CD4-positive, alpha-beta T cell treated with Interferon alpha-2 for 1 hour (primary cell): ENCODE results near the gene FZR1.

Source experiments
- DNase-seq, 2 donors: peaks; one replicate each; pipeline ENCODE4 v3.0.0-alpha.2; 2020 to 2022

Gene FZR1

DNA sequence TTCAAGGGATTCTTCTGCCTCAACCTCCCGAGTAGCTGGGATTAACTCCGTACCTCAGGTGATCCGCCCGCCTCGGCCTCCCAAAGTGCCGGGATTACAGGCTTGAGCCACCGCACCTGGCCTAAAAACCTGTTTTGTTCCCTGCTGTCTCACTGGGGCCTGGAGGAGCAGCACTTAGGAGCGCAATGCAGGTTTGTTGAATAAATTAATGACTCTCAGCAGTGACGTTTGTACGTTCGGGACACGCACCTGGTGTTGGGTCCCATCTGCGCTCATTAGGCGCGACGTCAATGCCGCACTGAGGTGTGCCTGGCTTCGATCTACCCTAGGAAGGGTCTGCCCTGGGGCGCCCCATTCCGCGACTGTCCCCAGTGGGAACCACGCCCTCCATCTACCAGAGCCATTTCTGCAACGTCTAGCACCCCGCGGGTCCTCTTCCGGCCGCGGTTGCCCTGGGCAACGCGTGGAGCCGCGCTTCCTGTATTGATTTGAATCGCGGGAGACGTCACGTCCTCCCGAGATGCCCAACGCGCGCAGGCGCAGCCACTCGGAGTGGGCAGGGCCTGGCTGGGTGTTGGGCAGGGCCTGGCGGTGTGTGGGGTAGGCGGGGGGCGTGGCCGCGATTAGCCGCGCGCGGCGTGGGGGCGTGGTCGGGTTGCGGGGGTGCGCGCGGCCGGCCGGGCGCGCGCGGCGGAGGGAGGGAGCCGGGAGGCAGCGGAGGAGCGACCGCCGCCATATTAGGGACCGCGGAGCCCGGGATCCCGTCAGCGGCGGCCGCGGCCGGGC is at the start of gene FZR1:
Gene FZR1, plus strand, starts transcription at position 714 of the 786 bp plus-strand sequence. CDS start 16,679 bp downstream, outside the sequence.
- peak; percentile 100 for DNase-seq

DNA sequence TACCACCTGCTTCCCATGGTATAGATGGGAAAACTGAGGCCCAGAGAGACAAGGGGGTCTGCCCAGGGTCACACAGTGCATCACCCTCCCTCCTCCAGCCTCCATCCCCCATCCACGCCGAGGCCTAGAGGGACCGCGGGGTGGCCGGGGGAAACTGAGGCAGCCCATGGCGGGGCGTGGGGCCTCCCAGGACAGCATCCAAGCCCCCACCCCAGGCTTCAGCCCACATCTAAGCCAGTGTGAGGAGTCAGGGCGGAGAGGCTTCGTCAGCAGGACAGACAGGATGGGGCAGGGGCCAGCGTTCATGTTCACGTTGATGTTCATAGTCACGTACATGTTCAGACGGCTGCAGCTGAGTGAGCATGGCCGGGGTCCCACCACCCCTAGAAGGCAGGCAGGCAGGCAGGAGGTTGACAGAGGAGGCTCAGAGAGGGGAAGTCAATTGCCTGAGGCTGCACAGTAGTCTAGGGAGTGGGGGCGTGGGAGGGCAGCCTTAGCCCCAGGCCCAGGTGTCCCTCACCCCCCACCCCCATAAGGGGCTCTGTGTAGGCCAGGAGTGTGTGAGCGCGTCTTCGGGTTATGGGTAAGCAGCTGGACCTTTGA is 49.1 kb upstream of the FZR1 start:
- DNase-seq: no peak

DNA sequence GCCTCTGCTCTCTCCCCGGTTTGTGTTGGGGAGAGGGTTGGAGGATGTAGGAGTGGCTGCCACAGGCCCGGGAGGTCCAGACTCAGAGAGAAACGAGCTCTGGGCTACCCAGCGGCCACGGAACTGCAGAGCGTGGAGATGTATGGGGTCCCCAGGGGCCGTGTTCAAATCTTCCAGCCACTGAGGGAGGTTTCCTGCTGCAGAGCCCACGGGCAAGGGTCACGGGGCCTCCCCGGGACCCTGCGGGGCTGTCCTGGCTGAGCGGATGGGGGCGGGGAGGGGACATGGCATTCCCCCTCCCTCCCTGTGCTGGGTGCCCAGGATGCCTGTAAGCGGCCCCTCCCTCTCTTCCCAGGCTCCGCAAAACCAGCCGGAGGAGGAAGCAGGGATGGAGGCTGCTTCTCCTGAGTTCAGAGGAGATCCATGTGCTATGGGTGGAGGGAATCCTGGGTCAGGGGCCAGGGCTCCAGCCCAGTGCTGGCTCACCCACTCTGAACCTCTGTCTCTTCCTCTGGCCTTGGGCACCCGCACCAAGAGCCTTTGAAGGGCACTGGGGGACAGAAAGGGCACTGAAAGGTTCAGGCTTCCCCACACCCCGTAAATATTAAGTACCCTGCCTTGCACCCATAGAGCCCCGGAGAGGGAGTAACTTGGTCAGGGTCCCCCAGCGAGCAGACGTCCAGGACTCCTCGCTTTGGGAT is 48.4 kb upstream of the FZR1 start:
- no peak for DNase-seq

DNA sequence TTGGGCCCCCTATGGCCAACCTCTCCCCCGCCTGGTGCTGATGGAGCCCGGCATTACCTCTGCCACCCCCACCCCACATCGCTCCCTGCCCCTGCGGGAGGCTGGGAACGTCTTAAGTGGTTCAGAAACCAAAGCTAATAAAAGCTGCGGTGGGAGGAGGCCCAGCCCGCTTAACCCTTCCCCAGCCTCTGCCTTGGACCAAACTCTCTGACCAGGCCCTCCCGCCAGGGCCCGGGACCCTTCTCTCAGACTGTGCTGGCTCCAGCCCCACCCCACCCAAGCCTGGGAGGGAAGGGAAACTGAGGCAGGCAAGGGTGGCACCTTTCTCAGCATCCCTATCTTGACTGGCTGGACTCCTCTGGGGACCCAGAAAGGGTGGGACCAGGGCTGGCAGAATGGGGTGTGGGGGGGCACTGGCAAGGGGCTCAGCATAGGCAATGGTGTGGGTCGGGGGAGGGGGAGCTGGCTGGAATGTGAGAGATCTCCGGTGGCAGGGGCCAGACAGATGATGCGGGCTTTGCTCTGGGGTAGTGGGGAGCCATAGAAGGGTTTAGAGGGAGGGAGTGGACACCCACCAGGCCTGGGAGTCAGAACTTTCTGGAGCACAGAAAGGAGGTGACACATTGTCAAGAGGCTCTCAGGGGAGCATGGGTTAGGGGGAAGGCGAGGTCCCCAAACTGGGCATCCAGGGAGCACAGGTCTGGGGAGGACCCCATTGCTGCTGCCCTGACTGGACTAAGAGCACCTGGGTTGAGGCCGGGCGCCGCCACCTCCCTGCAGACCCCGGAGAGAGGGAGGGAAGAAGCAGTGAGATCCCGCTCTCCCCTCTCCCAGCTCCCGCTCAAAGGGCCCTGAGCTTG is 47.7 kb upstream of the FZR1 start:
- DNase-seq: no peak

DNA sequence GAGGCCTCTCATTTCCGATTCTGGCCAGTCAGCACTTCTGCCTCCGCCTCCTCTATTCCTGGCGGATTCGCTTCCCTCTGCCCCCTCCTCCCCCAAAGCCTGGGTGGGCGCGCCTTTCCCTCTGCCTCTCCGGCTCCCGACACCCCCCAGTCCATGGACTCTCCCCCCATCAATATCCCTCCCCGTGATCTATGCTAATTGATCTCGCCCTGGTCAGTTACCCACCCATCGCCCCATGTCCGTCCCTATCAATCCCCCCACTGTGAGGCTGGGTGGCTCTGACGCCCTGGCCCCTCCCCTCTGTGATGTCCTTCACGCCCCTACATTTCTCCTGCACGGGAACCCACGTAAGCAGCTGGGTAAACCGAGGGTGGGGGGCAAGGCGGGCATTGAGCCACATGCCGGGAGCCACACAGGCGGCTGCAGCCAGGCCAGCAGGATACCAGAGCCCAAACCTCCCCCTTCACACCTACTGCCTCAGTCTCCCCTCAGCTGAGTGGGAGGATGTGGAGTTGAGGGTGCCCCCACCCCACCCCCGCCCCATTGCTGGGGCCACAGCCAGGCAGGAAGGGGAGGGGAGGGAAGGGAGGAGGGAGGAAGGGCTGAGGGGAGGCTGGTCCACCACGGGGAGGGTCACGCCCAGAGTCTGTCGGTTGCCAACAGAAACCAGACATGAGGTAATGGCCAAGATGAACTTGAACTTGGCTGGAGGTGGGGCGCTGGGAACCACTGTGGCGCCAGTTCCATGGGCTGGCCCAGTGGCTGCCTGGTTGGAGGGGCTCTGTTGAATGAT is 46.8 kb upstream of the FZR1 start:
- DNase-seq: no peak

DNA sequence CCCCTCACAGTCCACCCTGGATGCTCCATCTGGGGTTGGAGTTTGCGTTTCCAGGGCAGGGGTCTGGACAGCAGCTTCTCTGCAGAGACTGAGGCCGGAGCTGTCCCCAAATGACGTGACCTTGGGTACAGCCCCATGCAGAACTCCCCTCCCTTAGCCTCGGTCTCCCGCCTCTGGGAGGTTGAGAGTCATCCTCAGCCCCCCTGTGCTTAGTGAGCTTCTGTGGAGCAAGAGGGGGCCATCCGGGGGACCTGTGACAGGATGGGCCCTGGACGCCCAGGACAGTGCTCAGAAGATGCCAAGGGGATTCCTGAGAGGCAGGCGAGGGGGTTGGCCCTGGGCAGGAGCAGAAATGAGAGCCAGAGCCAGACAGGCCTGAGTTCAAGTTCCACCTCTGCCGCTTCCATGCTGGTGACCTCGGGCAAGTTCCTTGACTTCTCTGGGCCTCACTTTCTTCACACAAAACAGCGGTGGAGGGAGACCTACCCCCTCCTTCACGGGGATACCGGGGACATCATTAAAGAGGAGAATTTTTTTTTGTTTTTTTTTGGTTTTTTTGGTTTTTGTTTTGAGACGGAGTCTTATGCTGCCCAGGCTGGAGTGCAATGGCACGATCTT is 46.0 kb upstream of the FZR1 start:
- DNase-seq: no peak

DNA sequence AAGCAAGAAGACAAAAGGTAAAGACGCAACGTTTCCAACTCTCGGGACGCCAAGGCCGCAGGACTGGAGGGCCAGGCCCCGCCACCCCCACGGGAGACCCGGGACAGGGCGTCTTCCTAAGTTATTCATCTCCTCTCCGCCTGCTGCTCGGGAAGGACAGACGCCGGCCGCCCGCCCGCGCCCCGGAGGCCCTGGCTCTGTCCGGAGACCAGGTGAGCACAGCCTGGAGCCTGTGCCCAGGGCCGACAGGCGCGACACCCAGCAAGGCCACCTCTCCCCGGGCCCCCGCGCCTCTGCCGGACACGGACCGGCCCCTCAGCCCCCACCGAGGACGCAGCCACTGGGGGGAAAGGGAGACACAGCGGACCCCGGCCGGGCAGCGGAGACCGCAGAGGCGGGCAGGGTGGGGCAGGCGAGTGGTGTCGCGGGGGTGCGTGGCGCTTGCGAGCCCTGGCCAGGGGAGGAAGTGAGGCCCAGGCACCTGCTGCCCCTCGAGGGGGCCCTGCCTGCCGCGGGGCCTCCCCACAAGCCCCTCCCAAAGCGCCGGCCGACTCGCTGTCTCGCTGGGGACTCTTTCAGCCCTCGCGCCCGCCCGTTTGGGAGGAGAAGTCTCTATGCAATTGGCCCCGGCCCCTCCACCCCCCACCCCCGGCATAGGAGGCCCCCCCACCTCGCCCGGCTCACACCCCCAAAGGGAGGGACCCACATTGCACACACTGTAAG is 43.0 kb upstream of the FZR1 start:
- no peak for DNase-seq

DNA sequence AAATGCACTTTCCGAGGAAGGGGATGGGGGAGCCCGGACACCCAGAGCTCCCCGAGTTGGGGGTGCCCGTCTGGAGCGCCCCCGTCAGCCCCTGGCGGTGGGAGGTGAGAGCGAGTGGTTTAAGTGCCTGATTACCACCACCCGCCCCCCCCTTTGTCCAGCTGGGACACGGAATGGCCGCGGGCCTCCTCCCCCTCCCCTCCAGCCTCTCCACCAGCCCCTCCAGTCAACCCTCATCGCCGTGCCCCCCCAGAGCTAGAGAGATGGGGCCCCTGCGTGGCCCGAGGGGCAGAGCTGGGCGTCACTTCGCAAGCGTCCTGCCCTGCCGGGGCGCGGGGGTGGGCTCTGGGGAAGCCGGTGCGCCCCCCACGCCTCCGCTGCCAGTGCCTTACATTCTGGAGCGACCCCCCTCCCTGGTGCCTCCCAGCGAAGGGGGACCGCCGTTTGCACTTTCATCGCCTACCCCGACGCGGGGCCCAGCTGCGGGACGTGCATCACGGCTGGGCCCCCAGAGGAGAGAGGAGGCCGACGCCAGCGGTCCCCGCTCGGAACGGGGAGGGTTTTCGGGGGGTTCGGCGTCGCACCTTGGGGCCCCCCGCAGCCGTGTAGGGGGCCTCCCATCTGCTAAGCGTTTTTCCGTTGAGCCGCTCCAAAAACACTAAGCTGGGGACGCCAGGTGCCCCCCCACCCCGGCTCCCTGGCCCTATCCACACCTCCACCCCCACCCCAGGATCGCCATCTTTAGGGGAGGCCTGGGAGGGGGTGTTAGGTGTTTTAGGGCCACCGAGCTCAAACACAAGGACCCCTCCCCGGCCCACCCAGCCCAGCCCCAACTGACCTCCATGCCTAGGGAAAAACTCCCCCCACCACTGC is 42.2 kb upstream of the FZR1 start:
- DNase-seq: no peak

DNA sequence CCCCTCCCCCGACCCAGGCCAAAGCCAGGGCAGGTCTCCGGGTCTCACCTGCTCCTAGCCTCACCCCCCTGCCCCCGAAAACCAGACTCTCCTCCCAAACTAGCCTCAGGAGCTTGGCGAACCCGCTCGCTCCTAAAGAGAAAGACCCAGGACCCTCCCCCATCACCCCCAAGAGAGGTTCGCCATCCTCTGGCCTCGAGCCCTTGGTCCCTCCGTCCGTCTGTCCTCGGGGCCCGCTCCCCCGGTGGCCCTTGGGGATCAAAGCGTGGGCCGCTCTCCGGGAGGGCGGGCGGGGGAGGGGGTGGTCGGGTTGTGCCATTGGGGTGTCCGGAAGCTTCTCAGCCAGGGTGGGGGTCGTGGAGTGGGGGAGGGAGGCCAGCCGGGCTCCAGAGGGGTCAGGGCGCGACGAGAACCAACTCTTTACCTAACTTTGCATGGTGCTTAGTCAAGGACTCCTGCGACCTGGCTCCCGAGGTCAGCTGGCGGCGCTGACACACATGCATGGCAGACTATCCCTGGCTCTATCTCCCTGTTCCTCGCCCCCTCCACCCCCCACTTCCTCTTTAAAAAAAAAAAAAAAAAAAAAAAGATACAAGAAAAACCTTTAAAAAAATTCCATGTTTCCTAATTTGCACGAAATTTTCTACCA is 41.4 kb upstream of the FZR1 start:
- DNase-seq: no peak

DNA sequence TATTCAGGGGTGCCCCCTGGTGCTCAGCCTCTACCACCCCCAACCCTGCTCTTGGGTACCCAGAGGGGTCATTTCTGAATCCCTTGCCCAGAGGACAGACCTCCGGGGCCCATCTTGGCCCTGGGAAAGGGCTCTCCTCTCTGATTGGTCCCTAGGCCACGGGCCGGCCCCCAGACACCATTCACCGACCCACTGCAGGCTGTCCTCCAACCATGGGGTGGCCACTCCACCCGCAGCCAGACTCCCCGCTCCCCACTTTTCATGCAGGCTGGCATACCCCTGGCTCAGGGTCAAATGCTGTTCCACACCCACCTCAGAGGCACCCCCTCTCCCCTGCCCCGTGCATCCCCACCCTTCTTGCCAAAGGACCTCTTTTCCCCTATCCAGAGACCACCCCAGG is 40.6 kb upstream of the FZR1 start:
- no peak for DNase-seq

DNA sequence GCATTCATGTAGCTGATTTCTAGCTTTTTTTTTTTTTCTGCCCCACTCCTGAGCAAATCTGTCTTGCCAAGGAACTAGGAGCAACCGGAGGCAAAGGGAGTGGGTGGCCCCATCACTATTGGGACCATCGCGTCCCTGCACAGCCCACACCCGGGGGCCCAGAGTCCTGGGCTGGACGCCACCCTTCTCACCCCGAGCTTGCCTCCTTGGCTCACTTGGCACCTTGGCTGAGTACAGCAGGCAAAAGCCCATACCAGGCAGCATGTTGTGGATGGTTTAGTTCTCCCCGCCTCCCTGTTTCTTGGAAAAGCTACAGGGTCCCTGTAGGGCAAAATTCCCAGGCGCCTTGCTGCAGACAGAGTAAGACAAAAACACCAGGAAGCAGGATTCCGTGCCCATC is 39.5 kb upstream of the FZR1 start:
- no peak for DNase-seq

DNA sequence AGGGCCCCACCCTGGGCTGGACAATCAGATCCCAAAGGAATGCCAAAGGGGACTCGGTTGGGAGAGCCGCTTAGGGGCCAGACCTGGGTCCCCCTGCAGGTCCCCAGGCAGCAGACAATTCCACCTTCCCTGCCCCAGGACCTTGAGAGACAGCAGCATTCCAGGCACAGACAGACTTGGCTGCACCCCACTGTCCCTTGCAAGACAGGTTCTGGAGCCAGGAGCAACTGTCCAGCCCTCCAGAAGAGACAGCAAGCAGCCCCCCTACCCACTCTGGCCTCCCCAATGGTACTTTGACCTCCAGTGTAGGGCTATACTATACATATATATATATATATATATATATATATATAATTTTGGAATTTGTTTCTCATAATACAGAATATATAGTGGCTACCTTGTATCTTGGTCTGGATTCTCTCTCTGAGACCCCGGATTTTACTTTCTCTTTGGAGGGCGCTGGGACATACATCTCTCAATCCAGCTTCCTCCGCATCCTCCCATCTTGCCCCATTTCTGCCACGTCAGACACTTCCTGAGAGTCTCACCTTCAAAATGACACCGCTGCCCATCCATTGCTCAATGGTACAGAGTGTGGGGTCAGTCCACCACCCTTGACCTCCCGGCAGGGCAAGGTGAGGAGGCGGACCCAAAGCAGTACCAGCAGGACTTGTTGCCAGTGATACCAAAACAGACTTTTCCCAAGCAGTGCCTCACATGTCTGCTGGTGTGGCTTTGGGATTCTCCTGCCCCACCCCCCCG is 38.5 kb upstream of the FZR1 start:
- no peak for DNase-seq

DNA sequence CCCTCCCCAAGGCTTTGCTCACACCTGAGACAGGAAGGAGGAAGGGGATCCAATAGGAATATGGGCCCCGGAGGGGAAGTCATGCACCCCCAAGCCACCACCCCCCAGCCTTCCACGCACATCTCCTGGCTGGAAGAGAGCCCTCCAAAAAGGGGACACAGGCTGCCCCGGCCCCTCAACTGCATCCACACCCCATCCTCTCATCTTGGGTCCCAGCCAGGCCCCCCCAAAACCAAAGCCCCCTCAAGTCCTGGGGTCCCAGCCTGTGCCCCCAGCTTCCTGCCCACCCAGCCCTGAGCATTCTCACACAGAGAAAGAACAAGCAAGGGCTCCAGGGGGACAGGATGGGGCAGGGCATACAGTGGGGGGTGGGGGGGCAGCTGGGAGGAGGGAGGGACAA is 37.9 kb upstream of the FZR1 start:
- no peak for DNase-seq

DNA sequence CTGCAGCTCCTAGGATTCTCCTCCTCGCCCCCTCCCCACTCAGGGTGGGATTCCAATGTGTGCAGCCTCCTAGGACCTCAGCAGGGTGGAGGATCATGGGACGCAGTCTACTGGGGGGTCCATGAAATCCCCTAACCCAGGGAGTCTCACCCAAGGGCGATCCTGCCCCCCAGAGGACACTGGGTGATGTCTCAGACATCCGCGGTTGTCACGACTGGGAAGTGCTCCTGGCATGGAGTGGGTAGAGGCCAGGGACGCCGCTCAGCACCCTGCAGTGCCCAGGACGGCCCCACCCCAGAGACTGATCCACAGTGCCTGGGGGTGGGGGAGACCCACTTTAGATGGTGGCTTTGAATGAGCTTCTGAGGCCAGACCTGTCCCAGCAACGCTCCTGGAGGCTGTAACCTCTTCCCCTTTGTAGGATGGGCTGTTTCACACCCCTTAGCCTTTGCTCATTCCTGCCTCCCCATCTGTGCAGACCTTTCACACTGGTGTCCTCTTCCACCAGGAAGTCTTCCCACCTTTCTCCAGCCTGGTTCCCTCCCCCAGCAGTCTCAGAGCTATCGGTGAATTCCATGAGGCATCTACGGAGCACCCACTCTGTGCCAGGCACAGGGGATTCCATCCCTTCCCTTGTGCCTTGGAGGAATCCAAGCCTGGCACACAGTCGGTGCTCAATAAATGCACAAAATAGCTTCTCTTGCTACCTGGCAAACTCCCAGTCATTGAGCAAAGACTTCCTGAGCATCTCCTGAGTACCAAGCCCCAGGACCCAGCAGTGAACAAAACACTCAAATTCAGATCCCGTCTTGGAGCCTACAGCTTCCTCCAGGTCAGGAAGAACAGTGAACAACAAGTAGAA is 36.2 kb upstream of the FZR1 start:
- DNase-seq: no peak

DNA sequence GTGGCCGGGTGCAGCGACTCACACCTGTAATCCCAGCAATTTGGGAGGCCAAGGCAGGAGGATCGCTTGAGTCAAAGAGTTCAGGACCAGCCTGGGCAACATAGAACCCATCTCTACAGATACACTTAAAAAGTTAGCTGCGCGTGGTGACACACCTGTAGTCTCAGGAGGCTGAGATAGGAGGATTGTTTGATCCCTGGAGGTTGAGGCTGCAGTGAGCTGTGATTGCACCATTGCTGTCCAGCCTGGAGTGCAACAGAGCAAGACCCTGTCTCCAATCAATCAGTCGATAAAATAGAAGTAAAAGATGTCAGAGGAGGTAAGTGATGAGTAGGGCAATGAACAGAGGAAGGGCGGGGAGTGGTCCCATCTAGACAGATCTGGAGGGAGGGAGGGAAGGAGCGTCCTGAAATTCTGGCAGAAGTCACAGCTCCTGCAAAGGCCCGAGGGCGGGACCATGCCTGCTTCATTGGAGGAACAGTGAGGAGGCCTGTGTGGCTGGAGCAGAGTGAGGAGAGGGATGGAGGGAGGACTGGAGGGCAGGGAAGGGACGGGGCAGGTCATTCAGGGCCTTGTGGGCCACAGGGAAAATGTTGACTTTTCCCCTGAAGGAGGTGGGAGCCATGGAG is 35.5 kb upstream of the FZR1 start:
- DNase-seq: no peak

DNA sequence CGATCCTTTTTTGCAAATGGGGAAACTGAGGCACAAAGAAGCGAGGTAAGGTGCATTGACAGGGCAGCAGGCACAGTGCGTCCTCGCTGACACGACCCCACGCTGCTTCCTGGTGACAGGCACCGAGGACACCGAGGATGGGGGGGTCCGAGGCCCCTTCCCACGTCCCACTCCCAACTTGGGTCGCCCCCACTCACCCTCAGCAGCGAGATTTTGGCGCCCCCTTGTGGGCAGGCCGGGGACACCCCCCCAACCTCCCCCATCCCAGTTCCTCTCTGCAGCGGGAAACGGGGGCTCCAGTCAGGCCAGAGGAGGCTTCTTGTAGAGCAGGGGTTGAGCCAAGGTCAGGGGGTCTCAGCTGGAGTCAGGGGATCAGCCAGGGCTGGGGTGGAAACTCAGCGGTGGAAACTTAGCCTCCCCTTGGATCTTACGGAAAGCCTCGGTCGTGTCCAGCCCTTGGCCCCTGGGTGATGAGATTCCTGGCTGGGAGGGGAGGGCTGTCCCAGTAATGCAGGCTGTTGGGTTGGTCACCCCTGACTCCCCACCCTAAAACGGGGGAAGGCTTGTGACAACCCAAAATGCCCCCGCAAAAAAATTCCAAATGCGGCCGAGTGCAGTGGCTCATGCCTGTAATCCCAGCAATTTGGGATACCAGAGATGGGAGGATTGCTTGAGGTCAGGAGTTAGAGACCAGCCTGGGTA is 34.0 kb upstream of the FZR1 start:
- DNase-seq: peak in 1 of 2 donors; percentile 39

DNA sequence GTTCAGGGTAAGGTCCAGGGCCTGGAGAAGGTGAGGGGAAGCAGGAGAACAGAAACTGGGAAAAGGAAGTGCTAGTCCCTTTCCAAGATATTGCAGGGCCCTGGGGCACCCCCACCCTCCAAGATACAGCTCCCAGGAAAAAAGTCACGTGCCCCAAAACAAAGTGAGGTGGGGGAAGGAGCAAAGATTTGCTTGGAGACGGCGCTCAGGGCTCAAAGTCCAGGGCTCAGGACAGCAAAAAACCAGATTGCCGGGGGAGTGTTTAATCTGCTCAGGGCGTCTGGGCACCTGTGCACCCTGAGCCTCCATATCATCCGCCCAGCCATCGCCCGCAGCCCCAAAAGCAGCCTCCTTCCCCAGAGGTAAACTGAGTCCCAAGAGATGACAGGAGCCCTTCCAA is 32.1 kb upstream of the FZR1 start:
- DNase-seq: no peak
